ENCODE data around the gene REEP6.

DNA sequence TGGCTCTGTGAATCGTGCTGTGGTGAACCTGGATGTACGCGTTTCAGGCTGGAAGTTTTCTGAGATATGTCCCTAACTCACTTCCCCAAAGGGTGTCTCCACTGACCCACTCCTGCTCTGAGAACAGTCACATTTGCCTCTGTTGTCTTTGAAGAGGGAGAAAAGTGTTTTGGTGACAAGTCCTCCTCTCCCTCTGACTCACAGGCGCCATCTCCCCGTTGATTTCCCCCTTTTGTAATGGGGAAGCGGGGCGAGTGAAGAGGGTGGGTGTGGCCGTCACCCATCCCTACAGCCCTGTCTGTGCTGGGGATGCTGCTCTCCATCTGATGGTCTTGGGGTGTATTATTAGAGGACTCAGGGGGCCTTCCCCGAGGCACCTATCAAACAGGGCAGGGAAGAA lies 31.5 kb upstream of the REEP6 start:
- TF ChIP-seq, protein P1, sequence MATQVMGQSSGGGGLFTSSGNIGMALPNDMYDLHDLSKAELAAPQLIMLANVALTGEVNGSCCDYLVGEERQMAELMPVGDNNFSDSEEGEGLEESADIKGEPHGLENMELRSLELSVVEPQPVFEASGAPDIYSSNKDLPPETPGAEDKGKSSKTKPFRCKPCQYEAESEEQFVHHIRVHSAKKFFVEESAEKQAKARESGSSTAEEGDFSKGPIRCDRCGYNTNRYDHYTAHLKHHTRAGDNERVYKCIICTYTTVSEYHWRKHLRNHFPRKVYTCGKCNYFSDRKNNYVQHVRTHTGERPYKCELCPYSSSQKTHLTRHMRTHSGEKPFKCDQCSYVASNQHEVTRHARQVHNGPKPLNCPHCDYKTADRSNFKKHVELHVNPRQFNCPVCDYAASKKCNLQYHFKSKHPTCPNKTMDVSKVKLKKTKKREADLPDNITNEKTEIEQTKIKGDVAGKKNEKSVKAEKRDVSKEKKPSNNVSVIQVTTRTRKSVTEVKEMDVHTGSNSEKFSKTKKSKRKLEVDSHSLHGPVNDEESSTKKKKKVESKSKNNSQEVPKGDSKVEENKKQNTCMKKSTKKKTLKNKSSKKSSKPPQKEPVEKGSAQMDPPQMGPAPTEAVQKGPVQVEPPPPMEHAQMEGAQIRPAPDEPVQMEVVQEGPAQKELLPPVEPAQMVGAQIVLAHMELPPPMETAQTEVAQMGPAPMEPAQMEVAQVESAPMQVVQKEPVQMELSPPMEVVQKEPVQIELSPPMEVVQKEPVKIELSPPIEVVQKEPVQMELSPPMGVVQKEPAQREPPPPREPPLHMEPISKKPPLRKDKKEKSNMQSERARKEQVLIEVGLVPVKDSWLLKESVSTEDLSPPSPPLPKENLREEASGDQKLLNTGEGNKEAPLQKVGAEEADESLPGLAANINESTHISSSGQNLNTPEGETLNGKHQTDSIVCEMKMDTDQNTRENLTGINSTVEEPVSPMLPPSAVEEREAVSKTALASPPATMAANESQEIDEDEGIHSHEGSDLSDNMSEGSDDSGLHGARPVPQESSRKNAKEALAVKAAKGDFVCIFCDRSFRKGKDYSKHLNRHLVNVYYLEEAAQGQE (IDR thresholded peaks at IDR 0.05; ENCODE audit: low read depth): no peak
- TF ChIP-seq CREB1 (IDR thresholded peaks at IDR 0.05; ENCODE audit: low read depth): no peak
- TF ChIP-seq TCF12 (IDR thresholded peaks at IDR 0.05; ENCODE audit: low read depth): no peak
- TF ChIP-seq TAF1 (IDR thresholded peaks at IDR 0.05; ENCODE audit: low read depth): no peak
- no peak for TF ChIP-seq USF1 (IDR thresholded peaks at IDR 0.05)
- no peak for TF ChIP-seq EGR1 (IDR thresholded peaks at IDR 0.05)
- TF ChIP-seq RAD21 (IDR thresholded peaks at IDR 0.05; ENCODE audit: low read depth): no peak
- no peak for TF ChIP-seq MAX (IDR thresholded peaks at IDR 0.05)
- no peak for TF ChIP-seq YY1 (IDR thresholded peaks at IDR 0.05; ENCODE audit: low read depth)
- no peak for TF ChIP-seq FOXM1 (IDR thresholded peaks at IDR 0.05; ENCODE audit: borderline replicate concordance, low read depth)
- no peak for TF ChIP-seq EP300 (IDR thresholded peaks at IDR 0.05; ENCODE audit: borderline replicate concordance)
- TF ChIP-seq CEBPB (IDR thresholded peaks at IDR 0.05): no peak
- no peak for TF ChIP-seq ZBTB7A (IDR thresholded peaks at IDR 0.05; ENCODE audit: low read depth)
- no peak for TF ChIP-seq TEAD4 (IDR thresholded peaks at IDR 0.05)
